Occipital lobe (tissue), 2 donors: Measurements from ENCODE around the gene ARHGAP25. TPM values are rescaled to one million over a fixed set of nuclear protein-coding genes. Genes with fewer than 3 reads are reported as not detected.

ENCODE experiments used
- DNase-seq: peaks from one replicate; lab custom pipeline; 2025; lab: John Stamatoyannopoulos, UW
- total RNA-seq: library from RNA; depleted of rRNA; stranded (reverse); fragments of >200 nt; gene quantifications from one replicate; pipeline ENCODE4 v1.2.3, GENCODE V29; 2014

ARHGAP25 gene
- total RNA-seq, 1 donor from 2014 or later, result 2.0 TPM

GRCh38 chr2:68719912-68720311, 14.7 kb upstream of the ARHGAP25 start:
- no peak for DNase-seq

- DNase-seq, result no peak
These were observed 13.9 kb upstream of the ARHGAP25 start for GRCh38 chr2:68720665-68721064.

- no peak for DNase-seq
These were observed 13.0 kb upstream of the ARHGAP25 start for GRCh38 chr2:68721482-68722101.

- DNase-seq, result no peak
These were observed 11.9 kb upstream of the ARHGAP25 start for GRCh38 chr2:68722712-68723111.

GRCh38 chr2:68723181-68723580, 11.4 kb upstream of the ARHGAP25 start:
- DNase-seq, result no peak

- DNase-seq, result no peak
These were observed 8.5 kb upstream of the ARHGAP25 start for GRCh38 chr2:68726100-68726499.

- DNase-seq, result no peak
These were observed 7.8 kb upstream of the ARHGAP25 start for GRCh38 chr2:68726608-68727367.

GRCh38 chr2:68727683-68728375, 6.8 kb upstream of the ARHGAP25 start:
- DNase-seq, result no peak

- no peak for DNase-seq
These were observed 3.8 kb upstream of the ARHGAP25 start for GRCh38 chr2:68730828-68731227.

- no peak for DNase-seq
These were observed 2.3 kb upstream of the ARHGAP25 start for GRCh38 chr2:68732036-68732932.

GRCh38 chr2:68733365-68733764, 1.2 kb upstream of the ARHGAP25 start:
- DNase-seq, result no peak

- no peak for DNase-seq
These were observed 435 bp upstream of the ARHGAP25 start for GRCh38 chr2:68734176-68734575.

- DNase-seq, result no peak
These were observed 1.5 kb downstream of the ARHGAP25 start for GRCh38 chr2:68736086-68736485.

- DNase-seq, result no peak
These were observed 3.1 kb downstream of the ARHGAP25 start for GRCh38 chr2:68737711-68738110.

GRCh38 chr2:68738906-68739594, 4.4 kb downstream of the ARHGAP25 start:
- DNase-seq, result no peak

GRCh38 chr2:68739595-68740399, 5.2 kb downstream of the ARHGAP25 start:
- no peak for DNase-seq

GRCh38 chr2:68740400-68740914, 5.8 kb downstream of the ARHGAP25 start:
- no peak for DNase-seq

GRCh38 chr2:68741238-68741637, 6.6 kb downstream of the ARHGAP25 start:
- DNase-seq, result no peak

GRCh38 chr2:68741805-68742306, 7.2 kb downstream of the ARHGAP25 start:
- no peak for DNase-seq
